ENCODE data around the gene XPOT.
"Not testable (repeated sequence)": the region's sequence is repeated elsewhere in the genome, so short reads cannot be mapped to it uniquely, and the experiment has no call there.

XPOT gene

GRCh38 chr12:64403707-64404469, at the start of gene XPOT:
TSS of gene XPOT (plus strand) at chr12:64404392. CDS start at chr12:64410036, 5,644 bp downstream.
- DNase-seq (ENCODE audit: low read depth in 2 of 2), result peak; percentile 91 to 96

- not testable (repeated sequence) for DNase-seq (ENCODE audit: low read depth in 2 of 2)
Observed at GRCh38 chr12:64356209-64356608, 48.0 kb upstream of the XPOT start.

- not testable (repeated sequence) for DNase-seq (ENCODE audit: low read depth in 2 of 2)
Observed at GRCh38 chr12:64361173-64361572, 43.0 kb upstream of the XPOT start.

- no peak for DNase-seq (ENCODE audit: low read depth in 2 of 2)
Observed at GRCh38 chr12:64362721-64363305, 41.4 kb upstream of the XPOT start.

GRCh38 chr12:64383675-64384074, 20.5 kb upstream of the XPOT start:
- DNase-seq (ENCODE audit: low read depth in 2 of 2), result no peak

- DNase-seq (ENCODE audit: low read depth in 2 of 2), result no peak
Observed at GRCh38 chr12:64385019-64385418, 19.2 kb upstream of the XPOT start.

- peak in 1 of 2 donors; percentile 33 for DNase-seq (ENCODE audit: low read depth in 2 of 2)
Observed at GRCh38 chr12:64385468-64385867, 18.7 kb upstream of the XPOT start.

GRCh38 chr12:64387197-64387816, 16.9 kb upstream of the XPOT start:
- DNase-seq (ENCODE audit: low read depth in 2 of 2), result no peak

GRCh38 chr12:64389154-64389553, 15.0 kb upstream of the XPOT start:
- DNase-seq (ENCODE audit: low read depth in 2 of 2), result no peak

GRCh38 chr12:64390275-64390851, 13.8 kb upstream of the XPOT start, which contains the start of gene C12orf56:
TSS of gene C12orf56 (minus strand) at chr12:64390758. CDS start at chr12:64390565, 193 bp downstream.
- no peak for DNase-seq (ENCODE audit: low read depth in 2 of 2)

GRCh38 chr12:64392221-64392620, 12.0 kb upstream of the XPOT start:
- no peak for DNase-seq (ENCODE audit: low read depth in 2 of 2)

- DNase-seq (ENCODE audit: low read depth in 2 of 2), result no peak
Observed at GRCh38 chr12:64395739-64396138, 8.5 kb upstream of the XPOT start.

- no peak for DNase-seq (ENCODE audit: low read depth in 2 of 2)
Observed at GRCh38 chr12:64400041-64400440, 4.2 kb upstream of the XPOT start.

GRCh38 chr12:64402181-64402580, 2.0 kb upstream of the XPOT start:
- DNase-seq (ENCODE audit: low read depth in 2 of 2), result no peak

- DNase-seq (ENCODE audit: low read depth in 2 of 2), result peak; percentile 56 to 66
Observed at GRCh38 chr12:64404470-64405256, 471 bp downstream of the XPOT start.

- DNase-seq (ENCODE audit: low read depth in 2 of 2), result no peak
Observed at GRCh38 chr12:64407342-64408223, 3.4 kb downstream of the XPOT start.

GRCh38 chr12:64411427-64411826, 7.2 kb downstream of the XPOT start:
- DNase-seq (ENCODE audit: low read depth in 2 of 2), result no peak

GRCh38 chr12:64412459-64412858, 8.3 kb downstream of the XPOT start:
- DNase-seq (ENCODE audit: low read depth in 2 of 2), result no peak

- no peak for DNase-seq (ENCODE audit: low read depth in 2 of 2)
Observed at GRCh38 chr12:64413884-64414283, 9.7 kb downstream of the XPOT start.

- DNase-seq (ENCODE audit: low read depth in 2 of 2), result no peak
Observed at GRCh38 chr12:64418209-64418608, 14.0 kb downstream of the XPOT start.

GRCh38 chr12:64419696-64420095, 15.5 kb downstream of the XPOT start:
- DNase-seq (ENCODE audit: low read depth in 2 of 2), result no peak
